Right forelimb (tissue), 1 donor: ENCODE results near the gene PLA2G2F.

Experiments used
- DNase-seq: peaks from one replicate; pipeline ENCODE4 v3.0.0-alpha.2; 2018

PLA2G2F gene

GRCh38 chr1:20138961-20139550, at the start of gene PLA2G2F:
Gene PLA2G2F (plus strand): TSS chr1:20139323. CDS start chr1:20139428, 105 bp downstream.
- no peak for DNase-seq

GRCh38 chr1:20089328-20090077, 49.6 kb upstream of the PLA2G2F start:
- DNase-seq = no peak

- DNase-seq = no peak
Observed at GRCh38 chr1:20090119-20090518, 49.0 kb upstream of the PLA2G2F start.

GRCh38 chr1:20090641-20091040, 48.5 kb upstream of the PLA2G2F start:
- DNase-seq = no peak

DNA sequence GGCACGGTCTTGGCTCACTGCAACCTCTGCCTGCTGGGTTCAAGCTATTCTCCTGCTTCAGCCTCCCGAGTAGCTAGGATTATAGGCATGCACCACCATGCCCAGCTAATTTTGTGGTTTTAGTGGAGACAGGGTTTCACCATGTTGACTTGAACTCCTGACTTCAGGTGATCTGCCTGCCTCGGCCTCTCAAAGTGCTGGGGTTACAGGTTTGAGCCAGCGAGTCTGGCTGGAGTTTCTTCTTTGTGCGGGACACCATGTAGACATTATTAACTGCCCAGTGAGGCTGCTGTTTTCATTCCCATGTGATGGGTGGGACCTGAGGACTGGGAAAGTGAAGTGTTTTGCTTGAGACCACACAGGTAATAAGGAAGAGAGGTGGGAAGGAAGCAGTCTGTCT, 45.8 kb upstream of the PLA2G2F start:
- no peak for DNase-seq

DNA sequence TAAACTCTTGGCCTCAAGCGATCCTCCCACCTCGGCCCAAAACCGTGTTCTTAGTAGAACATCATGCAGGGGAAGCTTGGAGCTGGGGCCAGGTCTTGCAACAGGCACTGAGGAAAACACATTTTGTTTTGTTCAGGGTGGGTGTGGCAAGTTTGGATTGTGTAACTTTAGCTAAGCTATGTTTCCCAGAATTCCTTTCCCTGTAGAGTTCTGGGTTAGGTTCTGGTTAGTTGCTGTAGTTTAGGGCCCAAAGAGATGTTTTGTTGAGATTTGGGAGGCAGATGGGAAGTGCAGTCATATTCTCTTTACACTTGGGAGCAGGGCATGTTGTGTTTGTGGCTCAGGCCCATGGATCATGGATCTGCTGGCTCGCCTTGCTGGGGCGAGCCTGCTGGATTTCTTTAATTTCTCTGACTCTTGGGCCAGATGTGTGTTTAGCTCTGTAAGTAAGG, 45.2 kb upstream of the PLA2G2F start:
- DNase-seq = no peak

GRCh38 chr1:20095564-20096434, 43.3 kb upstream of the PLA2G2F start:
- DNase-seq = no peak

DNA sequence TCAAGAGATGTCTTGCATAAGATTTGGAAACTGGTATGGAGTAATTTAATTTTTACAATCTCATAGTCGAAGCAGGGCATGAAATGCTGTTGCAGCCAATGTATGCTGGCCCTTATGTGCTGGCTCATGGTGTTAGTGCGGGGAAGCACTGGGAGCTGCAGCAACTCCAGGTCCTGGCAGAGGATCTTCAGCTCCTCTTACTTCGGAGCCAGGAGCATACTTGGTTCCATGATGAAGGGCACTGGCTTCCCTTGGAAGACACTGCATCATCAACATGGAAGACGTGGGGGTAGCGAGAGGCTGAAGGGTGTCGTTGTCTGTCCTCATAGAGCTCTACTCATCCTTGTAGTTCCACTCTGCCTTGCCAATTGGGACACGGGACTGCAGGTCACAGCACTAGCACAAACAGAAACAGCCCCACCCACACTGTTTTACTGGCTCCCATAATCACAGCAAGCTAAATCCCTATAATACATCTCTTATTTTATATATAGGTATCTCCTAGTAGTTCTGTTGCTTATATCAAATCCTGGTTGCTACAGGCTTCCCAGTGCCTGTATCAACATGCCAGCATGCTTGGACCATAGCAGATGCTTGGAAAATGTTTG, 42.2 kb upstream of the PLA2G2F start:
- DNase-seq = no peak

DNA sequence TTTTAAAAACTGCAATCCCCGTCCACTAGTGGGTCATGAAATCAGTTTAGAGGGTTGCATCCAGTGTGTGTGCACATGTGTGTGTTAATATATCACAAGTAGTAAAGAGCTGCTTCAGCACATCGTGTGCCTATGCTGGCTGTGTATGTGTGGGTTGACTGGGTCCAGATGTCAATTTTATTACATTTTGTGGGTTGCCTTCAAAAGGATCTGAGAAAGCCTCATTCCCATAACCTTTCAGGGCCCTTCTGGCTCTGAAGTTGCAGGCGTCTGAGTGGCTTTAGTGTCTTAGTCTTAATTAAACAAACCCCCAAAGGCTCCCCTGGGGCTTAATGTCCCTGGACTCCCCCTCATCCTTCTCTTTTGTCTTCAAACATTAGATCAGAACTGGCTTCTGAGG, 39.6 kb upstream of the PLA2G2F start:
- DNase-seq = no peak

DNA sequence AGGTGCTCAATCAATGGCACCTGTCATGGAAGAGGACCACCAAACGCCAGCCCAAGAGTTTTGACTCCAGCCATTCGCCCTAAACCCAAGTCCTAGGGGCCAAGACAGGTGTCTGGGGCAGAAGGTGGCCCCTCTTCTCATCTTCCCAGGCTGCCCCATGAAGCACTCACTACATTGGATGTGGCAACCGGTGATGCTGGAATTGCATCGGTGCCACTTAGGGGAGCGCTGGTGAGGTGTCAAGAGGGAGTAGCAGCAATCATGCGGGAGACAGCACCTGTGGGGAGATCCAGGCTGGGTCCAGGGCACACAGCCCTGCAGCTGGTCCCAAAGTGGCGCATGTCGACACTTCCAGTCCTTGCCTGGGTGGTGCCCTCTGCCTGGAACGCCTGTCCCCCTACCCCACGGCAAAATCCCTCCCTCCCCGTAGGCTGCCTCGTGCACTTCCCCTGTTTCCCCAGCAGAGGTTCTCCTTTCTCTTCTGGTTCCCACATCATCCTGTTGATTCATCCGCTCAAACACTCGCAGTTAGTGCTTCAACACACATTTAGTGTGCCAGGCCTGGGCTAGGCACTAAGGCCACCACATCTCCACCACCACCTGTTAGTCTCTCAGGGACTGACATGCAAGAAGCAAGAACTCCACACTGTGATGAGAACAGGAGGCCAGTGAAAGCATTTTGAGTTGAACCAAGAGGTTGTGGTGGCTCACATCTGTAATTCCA, 38.3 kb upstream of the PLA2G2F start:
- no peak for DNase-seq

DNA sequence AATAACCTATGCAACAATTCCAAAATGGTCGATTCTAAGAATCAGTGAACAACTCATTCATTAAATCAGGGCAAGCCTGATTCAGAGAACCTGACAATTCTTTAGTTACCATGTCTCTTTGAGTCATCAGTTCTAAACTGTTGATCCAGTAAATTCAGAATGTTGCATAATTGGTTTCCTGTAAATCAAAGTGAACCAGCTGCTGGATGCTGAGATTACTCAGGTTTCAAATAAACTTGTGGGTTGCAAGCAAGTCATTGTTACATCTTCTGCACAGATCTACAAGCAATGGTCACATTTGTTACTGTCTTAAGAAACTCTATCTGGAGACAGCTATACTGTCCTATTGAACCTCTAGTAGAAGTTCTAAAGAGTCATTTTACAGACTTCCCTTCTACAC, 36.2 kb upstream of the PLA2G2F start:
- no peak for DNase-seq

DNA sequence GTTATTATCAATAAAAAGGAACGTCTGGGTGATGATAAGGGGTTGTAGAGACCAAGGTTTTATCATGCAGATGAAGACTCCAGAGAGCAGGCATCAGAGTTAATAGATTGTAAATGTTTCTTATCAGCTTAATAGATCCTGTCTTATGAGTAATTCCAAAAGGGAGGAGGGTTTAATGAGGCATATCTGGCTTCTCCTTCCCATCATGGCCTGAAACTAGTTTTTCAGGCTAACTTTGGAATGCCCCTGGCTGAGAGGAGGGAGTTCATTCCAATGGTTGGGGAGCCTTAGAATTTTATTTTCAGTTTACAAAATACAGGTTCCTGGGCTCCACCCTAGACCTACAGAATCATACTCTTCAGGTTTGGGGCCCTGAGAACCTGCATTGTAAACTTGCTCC, 33.3 kb upstream of the PLA2G2F start:
- no peak for DNase-seq

DNA sequence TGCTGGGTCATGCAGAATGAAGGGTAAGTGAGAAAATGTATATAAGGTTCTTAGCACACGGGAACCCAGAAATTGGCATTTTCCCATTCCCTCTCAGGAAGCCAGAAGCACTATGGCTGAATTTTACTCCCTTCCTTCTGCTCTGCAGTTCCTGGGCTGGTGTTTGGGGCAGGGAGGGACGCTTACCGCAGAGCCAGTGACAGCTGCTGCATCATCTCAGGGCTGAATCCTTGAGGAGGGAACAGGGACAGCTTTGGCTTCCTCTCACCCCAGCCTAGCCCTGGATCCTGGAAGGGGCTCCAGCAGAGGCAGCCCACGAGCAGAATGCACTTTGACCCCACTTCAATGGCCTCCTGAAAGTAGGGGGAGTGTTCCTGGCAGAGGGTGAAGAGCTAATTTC, 31.8 kb upstream of the PLA2G2F start:
- no peak for DNase-seq

DNA sequence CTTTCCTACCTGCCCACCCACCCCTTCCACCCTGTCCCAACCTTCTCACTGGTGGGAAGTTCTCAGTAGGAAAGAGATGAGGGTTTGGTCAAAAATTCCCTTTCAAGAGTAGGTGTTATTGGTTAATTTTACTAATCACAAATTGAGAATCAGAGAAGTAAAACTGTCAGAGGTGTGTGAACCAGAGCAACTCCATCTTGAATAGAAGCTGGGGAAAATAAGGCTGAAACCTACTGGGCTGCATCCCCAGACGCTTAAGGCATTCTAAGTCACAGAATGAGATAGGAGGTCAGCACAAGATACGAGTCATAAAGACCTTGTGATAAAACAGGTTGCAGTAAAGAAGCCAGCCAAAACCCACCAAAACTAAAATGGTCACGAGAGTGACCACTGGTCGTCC, 31.3 kb upstream of the PLA2G2F start:
- no peak for DNase-seq

DNA sequence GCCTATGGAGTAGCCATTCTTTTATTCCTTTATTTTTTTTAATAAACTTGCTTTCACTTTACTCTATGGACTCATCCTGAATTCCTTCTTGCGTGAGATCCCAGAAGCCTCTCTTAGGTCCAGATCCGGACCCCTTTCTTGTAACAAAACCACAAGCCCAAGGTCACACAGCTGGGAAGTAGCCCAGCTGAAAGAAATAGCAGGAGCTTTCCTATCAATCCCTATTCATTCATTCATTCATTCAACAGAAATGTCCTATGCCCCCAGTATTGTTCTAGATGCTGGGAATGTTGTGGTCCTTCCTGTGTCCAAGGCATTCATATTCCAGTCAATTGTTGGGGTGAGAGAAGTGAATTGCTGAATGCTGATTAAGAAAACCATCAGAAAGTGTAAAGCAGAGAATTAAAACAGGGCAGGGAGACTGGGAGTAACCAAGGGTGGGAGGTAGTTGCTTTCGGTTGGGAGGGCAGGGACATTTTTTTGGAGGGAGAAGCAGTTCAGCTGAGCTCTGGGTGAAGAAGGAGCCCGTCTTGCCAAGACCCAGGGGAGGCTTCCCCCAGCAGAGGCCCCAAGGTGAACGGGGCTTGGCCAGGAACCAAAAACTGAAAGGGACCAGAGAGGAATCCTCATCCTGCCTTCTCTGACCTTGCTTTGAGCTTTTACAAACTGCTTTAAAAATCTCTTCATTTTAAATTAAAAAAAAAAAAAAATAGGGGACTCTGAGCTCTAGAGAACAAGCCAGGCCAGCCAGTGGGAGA, 30.6 kb upstream of the PLA2G2F start:
- no peak for DNase-seq

DNA sequence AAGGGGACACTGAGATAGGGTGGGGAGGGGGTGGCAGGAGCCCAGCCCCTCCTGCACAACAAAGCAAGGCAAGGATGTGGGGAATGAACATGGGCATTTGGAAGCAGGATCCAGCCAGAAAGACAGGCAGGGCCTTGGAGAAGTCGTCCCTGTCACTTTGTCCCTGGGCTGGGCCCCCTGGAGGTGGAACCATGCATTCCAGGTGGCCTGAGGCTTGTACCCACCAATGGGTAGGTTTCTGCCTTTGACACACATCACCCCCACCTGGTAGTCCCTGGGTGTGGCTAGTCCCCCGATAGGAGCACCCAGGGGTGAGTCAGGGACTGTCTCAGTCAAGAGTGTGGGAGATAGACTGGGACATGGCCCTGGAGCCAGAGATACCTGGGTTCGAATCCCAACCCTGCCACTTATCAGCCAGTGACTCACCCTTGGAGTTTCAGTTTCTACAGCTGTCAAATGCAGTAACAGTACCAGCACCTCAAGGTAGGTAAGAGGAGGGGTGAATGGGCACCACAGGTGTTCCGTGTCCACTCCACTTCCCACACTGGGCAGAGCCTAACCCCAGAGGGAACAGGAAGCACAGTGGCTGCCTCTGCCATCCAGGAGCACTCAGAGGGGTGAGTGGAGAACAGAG, 29.8 kb upstream of the PLA2G2F start:
- no peak for DNase-seq

- DNase-seq = no peak
Observed at GRCh38 chr1:20110679-20111078, 28.4 kb upstream of the PLA2G2F start.

DNA sequence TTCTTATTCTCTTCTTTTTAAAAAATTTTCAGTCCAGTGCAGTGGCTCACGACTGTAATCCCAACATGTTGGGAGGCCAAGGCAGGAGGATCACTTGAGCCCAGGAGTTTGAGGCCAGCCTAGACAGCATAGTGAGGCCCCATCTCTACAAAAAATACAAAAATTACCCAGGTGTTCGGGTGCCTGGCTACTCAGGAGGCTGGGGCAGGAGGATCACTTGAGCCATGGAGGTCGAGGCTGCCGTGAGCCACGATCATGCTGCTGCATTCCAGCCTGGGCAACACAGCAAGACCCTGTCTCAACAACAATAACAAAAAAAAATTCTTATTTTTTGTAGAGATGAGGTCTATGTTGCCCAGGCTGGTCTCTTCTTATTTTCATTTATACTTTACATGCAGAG, 27.7 kb upstream of the PLA2G2F start:
- no peak for DNase-seq

- DNase-seq = no peak
Observed at GRCh38 chr1:20112279-20113000, 26.7 kb upstream of the PLA2G2F start.

- no peak for DNase-seq
Observed at GRCh38 chr1:20114021-20114648, 25.0 kb upstream of the PLA2G2F start.
